SU-DHL-6 (cell line): ENCODE measurements around the gene CIART.

ENCODE experiments used
- EZH2phosphoT487 ChIP-seq: fragments of 200-600 bp; sonication (generic), shearing (Covaris generic); conservative IDR thresholded peaks from 2 replicates; pipeline ENCODE4 v1.6.1; 2018; ENCODE audit warnings: mild to moderate bottlenecking, antibody characterized with exemption, low read length, moderate library complexity, mixed read lengths
- TF ChIP-seq, protein P1 (sequence below): fragments of 200-600 bp; sonication (generic); IDR thresholded peaks from one replicate; pipeline ENCODE4 v1.5.1; 2017; ENCODE audit warnings: antibody characterized with exemption, mild to moderate bottlenecking, low read length, moderate library complexity; ENCODE audit not compliant: insufficient read depth, poor library complexity, severe bottlenecking

DNA sequence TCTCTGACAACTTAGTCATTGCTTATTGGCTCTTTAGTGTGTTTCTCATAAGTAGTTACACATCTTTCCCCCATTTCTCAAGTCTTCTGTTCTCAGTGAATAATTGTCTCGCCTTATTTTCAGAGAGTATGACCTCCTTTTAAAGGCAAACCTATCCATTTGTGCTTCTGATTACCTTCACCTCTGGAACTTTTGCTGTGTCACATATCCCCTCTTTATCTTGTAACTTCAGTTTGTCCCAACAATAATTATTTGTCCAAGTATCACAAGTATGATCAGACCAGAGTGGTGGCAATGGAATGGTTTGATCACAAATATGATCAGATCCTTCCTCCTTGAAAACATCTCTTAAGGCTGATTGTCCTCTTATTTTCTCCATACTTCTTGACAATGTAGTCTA is 6.0 kb downstream of the CIART start:
- no peak for TF ChIP-seq EZH2phosphoT487
- TF ChIP-seq, protein P1, sequence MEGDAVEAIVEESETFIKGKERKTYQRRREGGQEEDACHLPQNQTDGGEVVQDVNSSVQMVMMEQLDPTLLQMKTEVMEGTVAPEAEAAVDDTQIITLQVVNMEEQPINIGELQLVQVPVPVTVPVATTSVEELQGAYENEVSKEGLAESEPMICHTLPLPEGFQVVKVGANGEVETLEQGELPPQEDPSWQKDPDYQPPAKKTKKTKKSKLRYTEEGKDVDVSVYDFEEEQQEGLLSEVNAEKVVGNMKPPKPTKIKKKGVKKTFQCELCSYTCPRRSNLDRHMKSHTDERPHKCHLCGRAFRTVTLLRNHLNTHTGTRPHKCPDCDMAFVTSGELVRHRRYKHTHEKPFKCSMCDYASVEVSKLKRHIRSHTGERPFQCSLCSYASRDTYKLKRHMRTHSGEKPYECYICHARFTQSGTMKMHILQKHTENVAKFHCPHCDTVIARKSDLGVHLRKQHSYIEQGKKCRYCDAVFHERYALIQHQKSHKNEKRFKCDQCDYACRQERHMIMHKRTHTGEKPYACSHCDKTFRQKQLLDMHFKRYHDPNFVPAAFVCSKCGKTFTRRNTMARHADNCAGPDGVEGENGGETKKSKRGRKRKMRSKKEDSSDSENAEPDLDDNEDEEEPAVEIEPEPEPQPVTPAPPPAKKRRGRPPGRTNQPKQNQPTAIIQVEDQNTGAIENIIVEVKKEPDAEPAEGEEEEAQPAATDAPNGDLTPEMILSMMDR = no peak
